GM10248 (cell line): ENCODE results near the gene ANO2.
"Not testable (repeated sequence)": the region's sequence is repeated elsewhere in the genome, so short reads cannot be mapped to it uniquely, and the experiment has no call there.

Experiments used
- CTCF ChIA-PET: fragments of 300-600 bp; sonication (Branson Sonifier 250); formaldehyde crosslinking; extraction: SDS; loops from one replicate; lab custom pipeline; 2021; ENCODE audit warnings: antibody characterized with exemption; lab: Yijun Ruan, JAX
- POLR2A ChIA-PET: fragments of 350-650 bp; sonication (Branson Sonifier 250); formaldehyde crosslinking; extraction: SDS; loops from one replicate; lab custom pipeline; 2020; ENCODE audit warnings: antibody characterized with exemption; lab: Yijun Ruan, JAX
- DNase-seq: peaks from one replicate; pipeline ENCODE4 v3.0.0; 2012; ENCODE audit errors: extremely low spot score
- TF ChIP-seq, protein P1 (sequence below): IDR thresholded peaks from 2 replicates; pipeline ENCODE4 v1.5.1; 2012; ENCODE audit warnings: mild to moderate bottlenecking, low read depth; ENCODE audit errors: extremely low read depth, missing control alignments, control extremely low read depth

Gene ANO2

DNA sequence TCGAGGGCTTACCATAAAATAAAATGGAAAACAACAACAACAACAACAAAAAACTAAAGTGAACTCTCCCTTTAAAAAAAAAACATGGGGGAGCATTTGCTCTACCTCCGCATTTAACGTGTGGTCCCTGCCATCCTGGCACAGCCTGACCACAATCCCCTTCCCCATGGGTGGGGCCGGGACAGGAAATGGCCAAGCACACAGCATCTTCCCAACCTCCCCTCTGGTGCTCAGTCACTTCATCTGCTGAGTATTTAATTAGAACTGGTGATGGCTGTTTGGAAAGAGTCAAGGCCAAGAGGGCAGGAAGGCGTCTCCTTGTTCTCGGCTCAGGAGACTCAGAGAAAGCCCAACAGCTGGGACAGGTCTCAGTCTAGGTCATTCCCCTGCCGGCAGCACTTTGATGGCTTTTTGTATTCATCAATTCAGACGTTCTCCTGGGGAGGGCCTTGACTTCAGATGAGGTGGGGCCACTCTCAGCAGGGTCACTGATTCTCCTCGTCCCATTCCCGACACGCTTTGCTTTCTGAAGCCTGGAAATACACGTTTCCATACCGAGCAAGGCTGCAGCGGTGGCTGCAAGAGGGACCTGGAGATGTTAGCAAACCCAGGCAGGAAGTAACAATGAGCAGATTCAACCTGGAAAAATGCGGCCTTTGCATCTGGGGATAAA lies 44.4 kb downstream of the ANO2 start:
- POLR2A ChIA-PET = no interaction called here
- TF ChIP-seq, protein P1, sequence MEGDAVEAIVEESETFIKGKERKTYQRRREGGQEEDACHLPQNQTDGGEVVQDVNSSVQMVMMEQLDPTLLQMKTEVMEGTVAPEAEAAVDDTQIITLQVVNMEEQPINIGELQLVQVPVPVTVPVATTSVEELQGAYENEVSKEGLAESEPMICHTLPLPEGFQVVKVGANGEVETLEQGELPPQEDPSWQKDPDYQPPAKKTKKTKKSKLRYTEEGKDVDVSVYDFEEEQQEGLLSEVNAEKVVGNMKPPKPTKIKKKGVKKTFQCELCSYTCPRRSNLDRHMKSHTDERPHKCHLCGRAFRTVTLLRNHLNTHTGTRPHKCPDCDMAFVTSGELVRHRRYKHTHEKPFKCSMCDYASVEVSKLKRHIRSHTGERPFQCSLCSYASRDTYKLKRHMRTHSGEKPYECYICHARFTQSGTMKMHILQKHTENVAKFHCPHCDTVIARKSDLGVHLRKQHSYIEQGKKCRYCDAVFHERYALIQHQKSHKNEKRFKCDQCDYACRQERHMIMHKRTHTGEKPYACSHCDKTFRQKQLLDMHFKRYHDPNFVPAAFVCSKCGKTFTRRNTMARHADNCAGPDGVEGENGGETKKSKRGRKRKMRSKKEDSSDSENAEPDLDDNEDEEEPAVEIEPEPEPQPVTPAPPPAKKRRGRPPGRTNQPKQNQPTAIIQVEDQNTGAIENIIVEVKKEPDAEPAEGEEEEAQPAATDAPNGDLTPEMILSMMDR = no peak
- CTCF ChIA-PET = no interaction called here
- DNase-seq = no peak

DNA sequence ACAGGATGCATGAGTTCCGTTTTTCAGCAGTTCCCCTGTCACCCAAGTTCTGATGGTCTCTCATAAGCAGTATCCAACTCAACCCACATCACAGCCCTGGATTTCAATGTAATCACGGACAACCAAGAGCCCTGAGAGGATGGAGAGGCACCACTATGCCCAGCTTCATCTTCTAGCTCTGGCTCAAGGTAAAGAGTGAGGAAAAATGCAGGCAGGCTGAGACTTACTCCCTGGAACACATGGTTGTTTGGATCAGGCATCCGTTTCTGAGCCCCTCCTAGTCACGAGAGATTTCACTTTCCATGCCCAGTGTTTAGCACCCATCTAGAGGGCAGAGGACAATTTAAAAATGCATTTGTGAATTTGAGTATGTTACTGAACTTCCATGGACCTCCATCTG lies 45.0 kb downstream of the ANO2 start:
- POLR2A ChIA-PET = no interaction called here
- no peak for DNase-seq
- CTCF ChIA-PET = interaction anchor here (1.3 kb wide), 1 partner anchor 155 kb away, joined by 4 read pairs; no protein-coding TSS in a partner anchor
- TF ChIP-seq, protein P1 = no peak

DNA sequence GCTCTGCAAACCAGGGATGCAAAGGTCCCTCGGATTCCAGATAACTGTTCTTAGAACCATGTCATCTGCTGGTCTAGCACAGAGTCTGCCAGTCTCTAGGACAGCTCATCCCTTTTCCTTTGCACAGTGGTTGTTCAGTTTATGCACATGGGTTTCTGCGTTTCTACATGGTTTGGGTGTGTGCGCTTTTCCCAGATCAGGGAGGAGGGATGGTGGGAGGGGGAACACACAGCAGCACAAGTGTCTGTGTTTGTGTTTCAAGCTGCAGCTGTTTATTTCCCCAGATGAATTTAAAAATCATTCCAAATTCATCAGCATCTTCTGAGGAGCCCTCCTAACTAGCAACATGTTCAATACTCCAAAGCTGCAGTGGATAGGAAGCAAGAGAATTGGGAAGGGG lies 45.4 kb downstream of the ANO2 start:
- CTCF ChIA-PET = interaction anchor here (1.3 kb wide), 1 partner anchor 155 kb away, joined by 4 read pairs; no protein-coding TSS in a partner anchor
- no peak for DNase-seq
- POLR2A ChIA-PET = no interaction called here
- TF ChIP-seq, protein P1 = no peak

DNA sequence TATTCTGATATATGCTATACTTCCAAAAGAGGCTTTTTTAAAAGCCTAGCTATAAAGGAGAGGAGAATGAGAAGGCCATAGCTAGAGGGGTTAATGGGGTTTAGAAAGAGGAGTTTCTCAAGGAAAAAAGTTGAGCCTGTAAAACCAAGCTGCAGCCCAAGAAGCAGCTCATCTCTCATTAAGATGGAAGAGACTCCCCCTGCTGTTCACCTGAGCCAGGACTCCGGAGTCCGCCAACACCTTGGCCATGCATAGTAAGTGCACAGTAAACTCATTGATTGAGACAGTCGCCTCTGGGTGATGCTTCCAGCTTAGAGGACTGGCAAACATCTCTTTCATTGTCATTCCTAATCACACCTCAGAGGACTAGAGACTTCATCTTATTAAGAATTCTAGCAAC lies 46.2 kb downstream of the ANO2 start:
- TF ChIP-seq, protein P1 = no peak
- DNase-seq = no peak
- CTCF ChIA-PET = interaction anchor here (1.3 kb wide), 1 partner anchor 154 kb away, joined by 4 read pairs; no protein-coding TSS in a partner anchor
- POLR2A ChIA-PET = no interaction called here

DNA sequence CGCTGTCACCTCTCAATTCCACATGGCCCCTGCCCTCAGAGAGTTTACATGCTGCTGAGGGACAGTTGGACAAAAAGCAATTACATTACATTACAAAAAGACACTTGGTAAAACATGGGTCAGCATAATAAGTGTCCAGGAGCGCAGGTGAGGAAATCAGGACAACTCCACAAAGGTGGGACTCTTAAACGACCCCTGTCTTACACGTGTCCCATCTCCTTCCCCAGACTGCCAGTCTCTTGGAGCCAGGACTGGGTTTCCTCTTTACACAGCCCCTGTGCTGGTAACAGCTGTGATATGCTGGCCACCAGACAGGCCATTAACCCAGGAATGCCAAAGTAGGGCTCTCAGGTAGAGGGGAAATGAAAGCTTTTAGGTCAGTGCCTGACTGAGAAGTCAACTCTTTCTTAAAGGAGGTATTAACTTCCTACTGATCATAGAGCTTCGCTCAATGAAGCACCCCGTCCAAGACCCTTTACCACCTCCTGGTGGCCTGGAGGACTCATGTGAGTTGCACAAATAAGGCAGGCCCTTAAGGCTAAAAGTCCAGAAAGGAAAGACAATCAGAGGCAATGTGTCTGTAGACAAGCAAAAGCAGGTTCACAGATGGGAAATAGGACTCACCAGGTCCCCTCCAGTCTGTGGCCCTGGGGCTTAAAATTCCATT lies 55.5 kb downstream of the ANO2 start:
- CTCF ChIA-PET = no interaction called here
- TF ChIP-seq, protein P1 = no peak
- POLR2A ChIA-PET = no interaction called here
- no peak for DNase-seq

- CTCF ChIA-PET = no interaction called here
- POLR2A ChIA-PET = no interaction called here
- TF ChIP-seq, protein P1 = no peak
- DNase-seq = no peak
Measured at GRCh38 chr12:5888816-5889315, 56.2 kb downstream of the ANO2 start.

- CTCF ChIA-PET, POLR2A ChIA-PET, DNase-seq: not testable (repeated sequence)
Measured at GRCh38 chr12:5887819-5888218, 57.2 kb downstream of the ANO2 start.
